ENCODE results near the gene HMGCS1.
"Not testable (repeated sequence)": the region's sequence is repeated elsewhere in the genome, so short reads cannot be mapped to it uniquely, and the experiment has no call there.

The HMGCS1 gene

DNA sequence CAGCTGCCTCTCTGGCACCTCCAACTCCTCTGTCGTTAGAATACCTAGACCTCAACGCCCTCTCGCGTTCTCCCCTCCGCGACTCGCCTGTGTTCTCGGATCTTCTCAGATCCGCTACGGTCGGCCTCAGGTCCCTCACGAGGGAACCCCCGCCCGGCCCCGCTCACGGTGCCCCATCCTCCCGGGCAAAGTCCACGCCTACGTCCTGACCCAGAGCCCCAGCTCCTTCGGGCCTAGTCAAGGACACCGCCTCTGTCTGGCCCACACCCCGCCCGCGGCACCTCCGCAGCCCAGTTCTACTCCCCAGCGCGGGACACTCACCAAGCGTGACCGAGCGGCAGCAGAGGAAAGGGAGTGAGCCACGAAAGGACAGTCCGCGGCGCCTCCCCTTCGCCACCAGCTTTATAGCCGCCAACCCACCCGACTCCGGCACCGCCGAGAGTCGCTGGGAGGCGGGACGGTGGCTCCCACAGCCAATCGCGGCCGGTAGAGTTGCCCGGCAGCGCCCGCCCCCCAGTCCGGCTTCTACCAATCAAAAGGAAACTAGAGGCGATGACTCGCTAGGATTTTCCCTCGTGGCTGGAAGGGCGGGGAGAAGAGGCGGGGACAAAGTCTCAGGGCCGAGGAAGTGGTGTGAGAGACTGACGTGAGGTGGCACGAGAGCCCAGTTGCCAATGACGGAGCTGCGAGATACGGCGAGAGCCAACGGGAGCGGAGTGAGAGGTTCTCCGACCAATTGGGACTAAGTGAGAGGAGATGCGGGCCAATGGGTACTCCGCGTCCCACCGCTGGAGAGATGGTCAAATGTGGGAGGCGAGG, at the start of gene HMGCS1:
Gene HMGCS1 (minus strand): TSS at position 378 of the 819 bp plus-strand sequence. CDS start 14,447 bp downstream, outside the sequence.
- FAIRE-seq (peak; percentile 98), DNase-seq (ENCODE audit: insufficient read length, low spot score) (peak; percentile 96)
- TF ChIP-seq POLR2A (IDR thresholded peaks at IDR 0.05; ENCODE audit: low read depth, low read length): peak; percentile 94

DNA sequence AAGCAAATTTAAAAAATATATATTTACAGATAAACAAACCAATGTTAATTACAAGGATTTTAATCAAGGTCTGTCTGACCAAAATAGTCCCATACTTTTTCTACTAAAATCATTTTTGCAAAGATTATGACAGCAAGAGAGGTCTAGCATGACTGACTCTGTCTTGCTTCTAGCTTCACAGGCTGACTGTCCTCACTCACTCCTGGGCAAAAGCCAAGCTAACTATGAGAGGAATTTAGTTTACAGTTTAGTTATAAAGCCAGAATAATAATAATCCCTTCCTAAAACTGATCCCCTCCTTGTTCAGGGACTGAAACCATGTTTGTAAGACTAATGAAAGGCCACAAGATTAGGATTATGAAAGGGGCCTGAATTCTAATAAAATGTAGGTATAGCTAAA, 45.5 kb upstream of the HMGCS1 start:
- no peak for TF ChIP-seq POLR2A (IDR thresholded peaks at IDR 0.05; ENCODE audit: low read depth, low read length)
- no peak for FAIRE-seq
- no peak for DNase-seq (ENCODE audit: insufficient read length, low spot score)

DNA sequence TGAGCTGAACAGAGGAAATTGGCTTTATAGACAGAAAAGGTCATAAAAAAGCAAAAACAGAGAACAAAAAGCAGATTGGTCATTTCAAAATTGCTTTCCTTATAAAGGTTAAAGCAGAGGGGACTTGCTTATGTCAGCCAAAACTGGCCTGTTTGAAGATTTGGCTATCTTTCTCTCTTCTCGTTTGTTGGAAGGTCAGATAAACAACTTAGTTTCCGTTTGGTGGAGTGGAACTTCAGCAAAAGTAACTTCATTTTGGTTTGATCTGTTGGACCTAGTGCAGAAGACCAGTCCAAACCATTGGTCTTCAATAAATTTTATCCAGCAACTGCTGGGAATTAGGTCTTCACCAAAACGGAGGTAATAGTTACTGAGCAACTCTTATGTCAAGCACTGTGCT, 45.1 kb upstream of the HMGCS1 start:
- DNase-seq (ENCODE audit: insufficient read length, low spot score) (no peak), FAIRE-seq (no peak)
- no peak for TF ChIP-seq POLR2A (IDR thresholded peaks at IDR 0.05; ENCODE audit: low read depth, low read length)

DNA sequence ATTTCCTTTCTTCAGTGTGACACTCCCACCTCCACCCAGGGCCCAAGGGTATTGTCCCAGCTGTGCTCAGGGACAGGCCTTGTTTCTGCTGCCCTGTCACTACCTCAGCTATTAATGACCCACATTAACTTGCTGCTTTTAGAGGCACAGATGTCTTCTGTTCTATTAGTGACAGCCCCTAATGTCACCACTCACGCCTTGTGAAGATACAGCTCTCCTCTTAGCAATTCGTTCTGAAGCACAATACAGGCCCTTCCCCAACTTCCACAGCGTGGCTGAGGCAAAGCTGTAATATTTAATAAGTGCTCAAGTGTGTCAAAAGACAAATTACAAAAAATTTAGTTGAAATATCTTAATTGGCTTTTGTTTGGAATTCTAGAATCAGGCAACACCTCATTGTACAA, 44.7 kb upstream of the HMGCS1 start:
- no peak for FAIRE-seq
- DNase-seq (ENCODE audit: insufficient read length, low spot score): no peak
- no peak for TF ChIP-seq POLR2A (IDR thresholded peaks at IDR 0.05; ENCODE audit: low read depth, low read length)

DNA sequence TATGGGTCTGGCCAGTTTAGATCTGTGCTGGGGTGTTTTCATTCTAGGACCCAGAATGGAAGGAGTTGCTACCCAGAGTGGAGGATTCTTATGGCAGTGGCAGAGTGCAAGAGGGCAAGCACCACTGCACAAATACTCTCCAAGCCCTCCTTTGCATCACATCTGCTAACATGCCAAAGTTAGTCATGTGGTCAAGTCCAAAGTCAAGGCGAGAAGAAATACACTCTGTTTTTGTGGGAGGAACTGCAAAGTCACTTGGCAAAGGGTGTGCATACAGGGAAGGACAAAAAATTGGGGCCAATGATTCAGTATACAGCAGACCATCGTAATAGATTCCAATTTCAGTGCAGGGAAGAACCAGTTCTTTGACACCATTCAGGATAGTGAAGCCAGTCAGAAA, 43.9 kb upstream of the HMGCS1 start:
- FAIRE-seq: no peak
- DNase-seq (ENCODE audit: insufficient read length, low spot score): no peak
- no peak for TF ChIP-seq POLR2A (IDR thresholded peaks at IDR 0.05; ENCODE audit: low read depth, low read length)

DNA sequence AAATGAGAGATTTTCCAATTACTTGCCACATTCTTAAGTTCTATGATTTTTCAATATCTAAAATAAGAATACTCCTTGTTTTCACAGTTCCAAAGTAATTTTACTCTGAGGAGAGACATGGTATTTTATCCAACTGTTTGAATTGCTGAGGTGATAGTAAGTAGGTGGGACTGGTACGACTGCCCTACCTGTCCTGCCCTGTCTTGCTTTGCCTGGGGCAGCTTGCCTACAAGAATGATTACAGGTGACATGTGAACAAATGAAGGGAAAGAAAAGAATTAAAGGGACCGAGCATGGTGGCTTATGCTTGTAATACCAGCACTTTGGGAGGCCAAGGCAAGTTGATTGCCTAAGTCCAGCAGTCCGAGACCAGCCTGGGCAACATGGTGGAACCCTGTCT, 41.6 kb upstream of the HMGCS1 start:
- TF ChIP-seq POLR2A (IDR thresholded peaks at IDR 0.05; ENCODE audit: low read depth, low read length): no peak
- no peak for DNase-seq (ENCODE audit: insufficient read length, low spot score)
- no peak for FAIRE-seq

DNA sequence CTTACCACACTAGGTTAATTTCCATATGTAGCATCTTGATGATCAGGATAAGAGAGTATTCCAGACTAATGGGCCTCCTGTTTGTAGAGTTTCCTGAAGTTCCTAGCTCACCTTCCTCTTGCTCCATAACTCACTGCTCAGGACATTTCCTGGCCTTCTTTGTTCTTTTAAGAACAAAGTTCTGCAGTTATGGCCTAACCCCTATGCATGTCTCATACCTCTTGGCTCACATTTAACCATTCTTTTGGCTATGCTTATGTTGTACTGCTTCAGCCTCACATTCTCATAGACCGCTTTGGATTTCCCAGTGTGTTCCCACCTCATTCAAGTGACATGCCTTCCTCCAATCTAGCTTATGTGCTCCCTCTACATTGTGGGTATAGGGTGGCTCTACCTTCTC, 40.5 kb upstream of the HMGCS1 start:
- no peak for TF ChIP-seq POLR2A (IDR thresholded peaks at IDR 0.05; ENCODE audit: low read depth, low read length)
- DNase-seq (ENCODE audit: insufficient read length, low spot score): no peak
- FAIRE-seq: no peak

DNA sequence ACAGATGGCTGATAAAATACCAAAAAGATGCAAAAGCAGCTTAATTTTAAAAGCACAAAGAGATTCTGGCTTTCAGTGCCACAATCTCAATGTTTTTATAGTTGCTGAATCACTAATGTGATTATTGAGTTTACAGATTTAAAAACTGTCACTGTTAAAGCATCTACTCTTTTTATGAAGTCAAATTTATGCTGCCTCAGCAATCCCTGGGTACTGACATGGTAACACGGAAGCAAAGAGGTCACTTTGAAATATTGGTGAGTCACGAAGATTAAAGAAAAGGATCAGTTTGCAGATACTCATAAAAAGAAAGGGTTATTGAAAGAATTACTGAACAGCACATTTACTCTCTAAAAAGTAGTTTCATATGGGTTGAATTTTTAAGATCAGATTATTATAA, 39.7 kb upstream of the HMGCS1 start:
- DNase-seq (ENCODE audit: insufficient read length, low spot score) (no peak), FAIRE-seq (no peak)
- no peak for TF ChIP-seq POLR2A (IDR thresholded peaks at IDR 0.05; ENCODE audit: low read depth, low read length)

DNA sequence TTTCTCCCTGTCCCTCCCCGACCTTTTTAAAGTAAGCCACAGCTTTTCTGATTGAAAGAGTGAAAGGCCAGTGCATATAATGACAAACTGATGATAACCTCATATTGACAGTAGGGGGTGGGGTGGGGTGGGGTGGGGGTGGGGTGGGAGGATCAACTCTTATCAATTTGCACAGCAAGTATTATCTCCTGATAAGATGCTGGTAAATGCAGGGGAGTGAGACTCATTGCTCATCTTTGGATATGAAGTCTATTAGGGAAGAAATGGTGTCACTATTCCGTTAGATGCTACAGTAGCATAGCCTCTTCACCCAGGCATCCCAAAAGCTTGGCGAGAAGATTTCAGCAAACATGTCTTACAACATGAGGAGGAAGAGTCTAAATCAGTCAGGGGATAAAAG, 38.9 kb upstream of the HMGCS1 start:
- no peak for TF ChIP-seq POLR2A (IDR thresholded peaks at IDR 0.05; ENCODE audit: low read depth, low read length)
- DNase-seq (ENCODE audit: insufficient read length, low spot score) (no peak), FAIRE-seq (no peak)

DNA sequence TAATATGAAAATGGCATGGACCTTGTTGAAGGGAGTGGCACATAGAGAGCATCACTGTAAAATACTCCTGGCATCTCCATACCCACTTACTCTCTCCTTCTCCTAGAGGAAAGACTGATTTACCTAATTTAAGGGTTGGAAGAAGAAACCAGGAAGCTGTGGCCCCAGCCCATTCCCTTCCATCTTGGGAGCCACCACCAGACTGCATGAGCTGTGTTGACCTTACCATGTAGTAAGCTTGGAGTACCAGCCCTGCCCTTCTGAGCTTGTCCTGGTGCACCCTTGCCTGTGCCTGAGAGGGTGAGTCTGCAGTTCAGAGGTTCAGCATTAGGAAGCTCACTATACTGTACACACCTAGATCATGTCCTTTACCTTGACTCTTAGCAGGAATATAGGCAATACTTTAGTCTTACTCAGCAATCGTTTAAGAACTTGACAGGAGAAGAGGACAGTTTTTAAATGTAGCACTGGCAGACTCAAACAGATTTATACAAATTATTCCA, 35.7 kb upstream of the HMGCS1 start:
- TF ChIP-seq POLR2A (IDR thresholded peaks at IDR 0.05; ENCODE audit: low read depth, low read length): no peak
- FAIRE-seq (no peak), DNase-seq (ENCODE audit: insufficient read length, low spot score) (no peak)

DNA sequence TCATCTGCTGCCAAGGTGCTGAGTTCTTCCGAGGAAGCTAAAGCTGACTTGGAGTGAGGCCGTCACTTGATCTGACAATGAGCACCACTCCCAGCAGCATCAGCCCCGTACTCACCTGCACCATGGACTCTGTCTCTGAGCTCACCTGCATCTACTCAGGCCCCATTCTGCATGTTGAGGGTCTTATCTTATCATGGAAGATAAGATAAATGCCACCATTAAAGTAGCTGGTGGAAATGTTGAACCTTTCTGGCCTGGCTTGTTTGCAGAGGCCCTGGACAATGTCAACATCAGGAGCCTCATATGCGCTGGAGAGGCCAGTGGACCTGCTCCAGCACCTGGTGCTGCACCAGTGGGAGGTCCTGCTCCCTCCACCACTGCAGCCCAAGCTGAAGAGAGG, 35.0 kb upstream of the HMGCS1 start:
- FAIRE-seq (no peak), DNase-seq (ENCODE audit: insufficient read length, low spot score) (no peak)
- no peak for TF ChIP-seq POLR2A (IDR thresholded peaks at IDR 0.05; ENCODE audit: low read depth, low read length)

DNA sequence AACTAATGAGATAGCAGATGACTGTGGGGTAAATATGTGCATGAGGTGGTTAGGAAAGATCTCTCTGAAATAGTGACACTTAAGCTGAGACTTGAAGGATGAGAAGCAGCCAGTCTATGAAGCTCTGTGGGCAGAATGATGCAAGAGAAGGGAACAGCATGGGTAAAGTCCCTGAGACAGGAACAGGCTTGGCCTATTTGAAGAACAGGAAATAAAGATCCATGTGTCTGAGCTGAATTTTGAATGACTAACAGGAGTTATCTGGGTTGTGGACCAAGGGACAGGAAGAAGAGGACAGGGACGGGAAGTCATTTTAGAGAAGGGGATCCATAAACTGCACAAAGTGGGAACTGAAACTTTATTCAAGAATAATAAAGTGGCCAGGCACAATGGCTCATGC, 25.6 kb upstream of the HMGCS1 start:
- no peak for TF ChIP-seq POLR2A (IDR thresholded peaks at IDR 0.05; ENCODE audit: low read depth, low read length)
- DNase-seq (ENCODE audit: insufficient read length, low spot score): no peak
- no peak for FAIRE-seq

DNA sequence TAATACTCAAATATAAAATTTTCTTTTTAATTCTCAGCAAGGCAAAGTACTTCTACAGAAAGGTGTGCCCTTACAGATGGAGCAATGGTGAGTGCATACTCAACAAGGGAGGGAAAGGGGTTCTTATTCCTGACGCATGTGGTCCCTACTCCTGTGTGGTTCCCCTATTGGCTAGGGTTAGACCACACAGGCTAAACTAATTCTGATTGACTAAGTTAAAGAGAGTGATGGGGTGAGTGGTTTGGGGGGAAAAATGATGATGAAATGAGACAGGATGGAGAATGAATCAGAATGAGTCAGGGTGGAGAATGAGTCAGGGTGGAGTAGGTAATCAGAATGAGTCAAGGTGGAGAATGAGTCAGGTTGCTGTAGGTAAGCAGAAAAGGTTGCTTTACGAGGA, 22.9 kb upstream of the HMGCS1 start:
- no peak for TF ChIP-seq POLR2A (IDR thresholded peaks at IDR 0.05; ENCODE audit: low read depth, low read length)
- no peak for DNase-seq (ENCODE audit: insufficient read length, low spot score)
- no peak for FAIRE-seq

DNA sequence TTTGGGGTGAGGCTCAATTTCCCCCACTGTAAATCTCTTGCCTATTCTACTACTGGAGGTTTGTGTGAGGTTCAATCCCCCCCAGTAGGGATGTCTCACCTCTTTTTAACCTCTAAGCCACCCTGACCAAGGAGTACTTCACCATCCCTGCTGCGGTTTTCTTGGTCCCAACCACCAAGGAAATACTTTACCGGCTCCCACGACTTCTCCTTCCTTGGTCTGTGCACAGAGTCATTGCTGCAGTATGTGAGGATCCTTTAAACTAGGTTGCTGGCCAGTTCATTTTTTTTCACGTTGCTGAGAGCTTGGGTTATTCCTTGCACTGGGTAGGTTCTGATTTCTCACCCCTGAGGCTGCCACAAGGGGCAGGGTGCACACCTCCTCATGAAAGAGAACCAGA, 22.5 kb upstream of the HMGCS1 start:
- DNase-seq (ENCODE audit: insufficient read length, low spot score) (no peak), FAIRE-seq (no peak)
- TF ChIP-seq POLR2A (IDR thresholded peaks at IDR 0.05; ENCODE audit: low read depth, low read length): no peak

DNA sequence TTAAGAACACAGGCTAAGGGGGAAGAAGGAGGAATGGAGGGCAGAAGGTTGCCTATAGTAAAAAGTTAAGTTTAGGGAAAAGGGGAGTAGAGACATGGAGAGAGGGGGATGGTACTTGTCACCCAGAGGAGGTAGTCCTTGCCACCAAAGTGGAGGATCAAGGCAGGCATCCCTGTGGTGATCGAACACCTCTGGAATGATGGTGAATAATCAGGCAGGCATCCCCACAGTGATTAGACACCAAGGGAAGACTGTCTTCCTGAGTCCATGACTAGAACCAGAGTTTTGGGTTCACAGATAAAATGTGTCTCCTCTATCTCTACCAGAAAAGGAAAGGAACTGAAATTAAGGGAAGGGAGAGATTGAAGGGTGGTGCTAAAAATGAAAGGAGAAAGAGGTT, 19.2 kb upstream of the HMGCS1 start:
- no peak for FAIRE-seq
- no peak for DNase-seq (ENCODE audit: insufficient read length, low spot score)
- no peak for TF ChIP-seq POLR2A (IDR thresholded peaks at IDR 0.05; ENCODE audit: low read depth, low read length)

DNA sequence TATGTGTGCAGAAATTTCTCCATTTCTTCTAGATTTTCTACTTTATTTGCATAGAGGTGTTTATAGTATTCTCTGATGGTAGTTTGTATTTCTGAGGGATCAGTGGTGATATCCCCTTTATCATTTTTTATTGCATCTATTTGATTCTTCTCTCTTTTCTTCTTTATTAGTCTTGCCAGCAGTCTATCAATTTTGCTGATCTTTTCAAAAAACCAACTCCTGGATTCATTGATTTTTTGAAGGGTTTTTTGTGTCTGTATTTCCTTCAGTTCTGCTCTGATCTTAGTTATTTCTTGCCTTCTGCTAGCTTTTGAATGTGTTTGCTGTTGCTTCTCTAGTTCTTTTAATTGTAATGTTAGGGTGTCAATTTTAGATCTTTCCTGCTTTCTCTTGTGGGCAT, 12.4 kb upstream of the HMGCS1 start:
- not testable (repeated sequence) for FAIRE-seq; DNase-seq (ENCODE audit: insufficient read length, low spot score)

DNA sequence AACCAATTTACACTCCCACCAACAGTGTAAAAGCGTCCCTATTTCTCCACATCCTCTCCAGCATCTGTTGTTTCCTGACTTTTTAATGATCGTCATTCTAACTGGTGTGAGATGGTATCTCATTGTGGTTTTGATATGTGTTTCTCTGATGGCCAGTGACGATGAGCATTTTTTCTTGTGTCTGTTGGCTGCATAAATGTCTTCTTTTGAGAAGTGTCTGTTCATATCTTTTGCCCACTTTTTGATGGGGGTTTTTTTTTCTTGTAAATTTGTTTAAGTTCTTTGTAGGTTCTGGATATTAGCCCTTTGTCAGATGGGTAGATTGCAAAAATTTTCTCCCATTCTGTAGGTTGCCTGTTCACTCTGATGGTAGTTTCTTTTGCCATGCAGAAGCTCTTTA, 10.3 kb upstream of the HMGCS1 start:
- FAIRE-seq; DNase-seq (ENCODE audit: insufficient read length, low spot score): not testable (repeated sequence)
